Keratinocyte (primary cell): ENCODE data around the gene STAC3. TPM values are rescaled to one million over a fixed set of nuclear protein-coding genes. Genes with fewer than 3 reads are reported as not detected.

ENCODE experiments used
- DNase-seq: peaks from one replicate; pipeline ENCODE4 v3.0.0-alpha.2; 2011; ENCODE audit warnings: low read depth, missing footprints, low spot score
- FAIRE-seq: peaks from 2 replicates; lab custom pipeline; 2011; peaks lifted over from hg19 to GRCh38; lab: Jason Lieb, UNC
- H2AFZ ChIP-seq: 2 replicates; pipeline ENCODE4 v1.6.0; 2012; ENCODE audit warnings: low read length, control low read depth, inconsistent platforms; ENCODE audit not compliant: control insufficient read depth
- H3K27ac ChIP-seq: 2 replicates; pipeline ENCODE4 v1.5.1; 2011; ENCODE audit warnings: low read length; ENCODE audit not compliant: control insufficient read depth, insufficient read depth
- H3K27me3 ChIP-seq: 3 replicates; pipeline ENCODE4 v1.6.0; 2011; ENCODE audit warnings: low read length; ENCODE audit not compliant: control insufficient read depth, insufficient read depth; ENCODE audit errors: extremely low read depth
- H3K36me3 ChIP-seq, 2 experiments: 2 replicates in 1 of 2; 3 replicates in 1 of 2; pipeline ENCODE4 v1.5.1; 2011; ENCODE audit warnings: low read length in 2 of 2, mild to moderate bottlenecking in 1 of 2; ENCODE audit not compliant: control insufficient read depth in 2 of 2, insufficient read depth in 2 of 2; ENCODE audit errors: extremely low read depth in 1 of 2
- H3K4me1 ChIP-seq: 3 replicates; pipeline ENCODE4 v1.5.1; 2011; ENCODE audit warnings: low read length; ENCODE audit not compliant: control insufficient read depth, insufficient read depth; ENCODE audit errors: extremely low read depth
- H3K4me2 ChIP-seq: 3 replicates; pipeline ENCODE4 v1.6.0; 2011; ENCODE audit warnings: low read depth, low read length; ENCODE audit not compliant: control insufficient read depth, insufficient read depth; ENCODE audit errors: extremely low read depth
- H3K4me3 ChIP-seq, 3 experiments: fragments of 200-600 bp in 1 of 3; sonication (generic) in 1 of 3; 2 replicates in 2 of 3; 3 replicates in 1 of 3; pipeline ENCODE4 v1.5.1; 2011 to 2016; ENCODE audit warnings: low read length in 3 of 3, mild to moderate bottlenecking in 3 of 3, control low read depth in 2 of 3, inconsistent platforms in 1 of 3, low read depth in 1 of 3, mixed read lengths in 1 of 3, mixed run types in 1 of 3, moderate library complexity in 1 of 3; ENCODE audit not compliant: control insufficient read depth in 2 of 3, insufficient read depth in 2 of 3; ENCODE audit errors: extremely low read depth in 1 of 3
- H3K79me2 ChIP-seq: 2 replicates; pipeline ENCODE4 v1.6.0; 2012; ENCODE audit warnings: low read length; ENCODE audit not compliant: control insufficient read depth, insufficient read depth
- H3K9ac ChIP-seq: 3 replicates; pipeline ENCODE4 v1.6.0; 2011; ENCODE audit warnings: low read length; ENCODE audit not compliant: control insufficient read depth, insufficient read depth; ENCODE audit errors: extremely low read depth
- H3K9me1 ChIP-seq: 3 replicates; pipeline ENCODE4 v1.6.0; 2011; ENCODE audit warnings: low read length; ENCODE audit not compliant: control insufficient read depth, insufficient read depth; ENCODE audit errors: extremely low read depth
- H3K9me3 ChIP-seq: 2 replicates; pipeline ENCODE4 v1.5.1; 2012; ENCODE audit warnings: low read depth, low read length; ENCODE audit not compliant: control insufficient read depth
- H4K20me1 ChIP-seq: 3 replicates; pipeline ENCODE4 v1.6.0; 2011; ENCODE audit warnings: low read length; ENCODE audit not compliant: control insufficient read depth, insufficient read depth; ENCODE audit errors: extremely low read depth
- CTCF ChIP-seq, 3 experiments: IDR thresholded peaks in 1 of 3; conservative IDR thresholded peaks in 1 of 3; optimal IDR thresholded peaks in 1 of 3; 2 replicates in 2 of 3; 3 replicates in 1 of 3; pipeline versions ENCODE3 to v1.5.1; 2011; ENCODE audit warnings: low read length in 3 of 3, mild to moderate bottlenecking in 3 of 3, moderate library complexity in 2 of 3, control low read depth in 1 of 3, inconsistent platforms in 1 of 3; ENCODE audit not compliant: insufficient read depth in 2 of 3; ENCODE audit errors: extremely low read depth in 1 of 3
- EZH2 ChIP-seq: IDR thresholded peaks from one replicate; pipeline ENCODE4 v1.6.1; 2012; ENCODE audit warnings: inconsistent platforms, mild to moderate bottlenecking, low read length, moderate library complexity
- dilution Hi-C: fragments of 300-500 bp; cut with MboI; formaldehyde crosslinking; loops from one replicate; pipeline ENCODE4 v1.7.0; 2020; ENCODE audit warnings: low sequenced_read_pairs; ENCODE audit not compliant: extremely low pct_ligation_motif_present
- polyA plus RNA-seq, 5 experiments: library from polyadenylated mRNA; depleted of rRNA in 3 of 5; stranded (reverse) in 3 of 5; stranded (forward) in 1 of 5; unstranded in 1 of 5; fragments of >200 nt; gene quantifications; 1 replicate in 1 of 5; 2 replicates in 3 of 5; 3 replicates in 1 of 5; pipeline versions ENCODE4 v1.2.1 to v1.2.3, GENCODE V29; 2011 to 2012; ENCODE audit warnings: missing spikeins in 2 of 5, low read depth in 1 of 5, low replicate concordance in 1 of 5

The STAC3 gene
- polyA plus RNA-seq, 1 donor (not counting 4 experiments of a cell fraction or from before 2014, with no cell fraction given), result 0.94 TPM

- TF ChIP-seq EZH2 (no peak), CTCF (optimal IDR thresholded peaks at IDR 0.05 in 1 of 3, IDR thresholded peaks at IDR 0.05 in 1 of 3, conservative IDR thresholded peaks at IDR 0.05 in 1 of 3; ENCODE audit: extremely low read depth in 1 of 3, insufficient read depth in 2 of 3, low read length in 3 of 3) (no peak)
- Histone ChIP-seq H3K4me2 (no peak overlapping the region), H3K27ac (no peak overlapping the region), H4K20me1 (no peaks in the 10 kb centered on the region), H3K4me3 (no peak overlapping the region), H3K9ac (no peak overlapping the region), H3K9me1 (no peaks in the 10 kb centered on the region), H3K9me3 (no peaks in the 10 kb centered on the region), H3K36me3 (peaks cover 0 to 20% of the 10 kb centered on the region in 2 experiments), H3K79me2 (no peaks in the 10 kb centered on the region), H3K4me1 (peaks cover 10% of the 10 kb centered on the region), H2AFZ (no peak overlapping the region), H3K27me3 (peaks cover 4% of the 10 kb centered on the region)
- dilution Hi-C loops, result no loop called here
- FAIRE-seq (no peak), DNase-seq (no peak)
Observed at GRCh38 chr12:57209916-57210315, 41.1 kb downstream of the STAC3 start.

DNA sequence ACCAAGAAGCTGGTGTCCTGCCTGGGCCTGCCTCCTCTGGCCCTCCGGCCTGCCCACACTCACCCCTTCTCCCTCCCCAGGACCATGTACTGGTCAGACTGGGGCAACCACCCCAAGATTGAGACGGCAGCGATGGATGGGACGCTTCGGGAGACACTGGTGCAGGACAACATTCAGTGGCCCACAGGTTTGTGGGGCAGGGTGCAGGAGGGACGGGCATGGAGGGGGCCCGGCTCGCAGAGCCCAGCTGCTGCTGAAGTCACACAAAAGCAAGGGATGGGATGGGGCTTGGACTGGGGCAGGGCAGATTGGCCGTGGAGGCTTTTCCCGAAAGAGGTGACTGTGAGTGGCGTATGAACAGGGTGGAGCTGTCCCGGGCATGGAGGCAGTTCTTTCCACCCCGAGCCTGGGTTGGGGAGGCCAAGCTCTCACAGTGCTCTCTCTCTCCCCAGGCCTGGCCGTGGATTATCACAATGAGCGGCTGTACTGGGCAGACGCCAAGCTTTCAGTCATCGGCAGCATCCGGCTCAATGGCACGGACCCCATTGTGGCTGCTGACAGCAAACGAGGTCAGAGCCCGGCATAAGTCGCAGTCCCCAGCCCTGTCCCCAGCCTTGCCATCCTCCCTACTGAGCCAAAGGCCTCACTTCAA, 42.2 kb downstream of the STAC3 start:
- no peak overlapping the region for H3K9ac ChIP-seq
- H3K36me3 ChIP-seq, result peaks cover 0 to 22% of the 10 kb centered on the region in 2 experiments
- TF ChIP-seq EZH2 (no peak), CTCF (optimal IDR thresholded peaks at IDR 0.05 in 1 of 3, IDR thresholded peaks at IDR 0.05 in 1 of 3, conservative IDR thresholded peaks at IDR 0.05 in 1 of 3; ENCODE audit: extremely low read depth in 1 of 3, insufficient read depth in 2 of 3, low read length in 3 of 3) (no peak)
- no peaks in the 10 kb centered on the region for H3K9me3 ChIP-seq
- H4K20me1 ChIP-seq, result no peaks in the 10 kb centered on the region
- FAIRE-seq (no peak), DNase-seq (no peak)
- H3K4me2 ChIP-seq, result no peak overlapping the region
- H3K4me1 ChIP-seq, result peaks cover 5% of the 10 kb centered on the region
- no peaks in the 10 kb centered on the region for H3K79me2 ChIP-seq
- dilution Hi-C loops, result no loop called here
- H3K9me1 ChIP-seq, result no peaks in the 10 kb centered on the region
- no peak overlapping the region for H3K27ac ChIP-seq
- H3K27me3 ChIP-seq, result no peaks in the 10 kb centered on the region
- no peak overlapping the region for H2AFZ ChIP-seq
- H3K4me3 ChIP-seq, result no peak overlapping the region
